ENCODE measurements around the gene AP1G1.

AP1G1 gene

GRCh38 chr16:71746442-71747046 lies 62.1 kb downstream of the AP1G1 start:
- Histone ChIP-seq H3K4me1 (ENCODE audit: control insufficient read depth, insufficient read depth, low read length) (no peaks in the 10 kb centered on the region), H3K9ac (ENCODE audit: low read depth, low read length) (no peak overlapping the region), H3K36me3 (ENCODE audit: insufficient read depth, low read length) (peaks cover 52% of the 10 kb centered on the region), H3K4me2 (ENCODE audit: low read length) (no peak overlapping the region), H3K9me3 (replicated peaks; ENCODE audit: low read length) (no peaks in the 10 kb centered on the region), H3K4me3 (ENCODE audit: low read length) (no peak overlapping the region), H3K27me3 (ENCODE audit: control insufficient read depth, insufficient read depth, low read length) (no peaks in the 10 kb centered on the region)

GRCh38 chr16:71738855-71739254 lies 69.8 kb downstream of the AP1G1 start:
- H3K4me3 ChIP-seq (ENCODE audit: low read length), result no peak overlapping the region
- no peaks in the 10 kb centered on the region for H3K9me3 ChIP-seq (replicated peaks; ENCODE audit: low read length)
- no peak overlapping the region for H3K4me2 ChIP-seq (ENCODE audit: low read length)
- no peak overlapping the region for H3K9ac ChIP-seq (ENCODE audit: low read depth, low read length)
- H3K27me3 ChIP-seq (ENCODE audit: control insufficient read depth, insufficient read depth, low read length), result no peaks in the 10 kb centered on the region
- peaks cover 64% of the 10 kb centered on the region for H3K36me3 ChIP-seq (ENCODE audit: insufficient read depth, low read length)
- H3K4me1 ChIP-seq (ENCODE audit: control insufficient read depth, insufficient read depth, low read length), result no peaks in the 10 kb centered on the region

GRCh38 chr16:71737501-71737900 lies 71.1 kb downstream of the AP1G1 start:
- H3K27me3 ChIP-seq (ENCODE audit: control insufficient read depth, insufficient read depth, low read length), result no peaks in the 10 kb centered on the region
- H3K4me3 ChIP-seq (ENCODE audit: low read length), result no peak overlapping the region
- H3K4me1 ChIP-seq (ENCODE audit: control insufficient read depth, insufficient read depth, low read length), result no peaks in the 10 kb centered on the region
- peaks cover 69% of the 10 kb centered on the region for H3K36me3 ChIP-seq (ENCODE audit: insufficient read depth, low read length)
- H3K4me2 ChIP-seq (ENCODE audit: low read length), result no peak overlapping the region
- no peaks in the 10 kb centered on the region for H3K9me3 ChIP-seq (replicated peaks; ENCODE audit: low read length)
- no peak overlapping the region for H3K9ac ChIP-seq (ENCODE audit: low read depth, low read length)

- no peak overlapping the region for H3K4me2 ChIP-seq (ENCODE audit: low read length)
- peaks cover 78% of the 10 kb centered on the region for H3K36me3 ChIP-seq (ENCODE audit: insufficient read depth, low read length)
- H3K9me3 ChIP-seq (replicated peaks; ENCODE audit: low read length), result no peaks in the 10 kb centered on the region
- no peak overlapping the region for H3K9ac ChIP-seq (ENCODE audit: low read depth, low read length)
- no peaks in the 10 kb centered on the region for H3K27me3 ChIP-seq (ENCODE audit: control insufficient read depth, insufficient read depth, low read length)
- no peaks in the 10 kb centered on the region for H3K4me1 ChIP-seq (ENCODE audit: control insufficient read depth, insufficient read depth, low read length)
- no peak overlapping the region for H3K4me3 ChIP-seq (ENCODE audit: low read length)
These were observed 74.1 kb downstream of the AP1G1 start for GRCh38 chr16:71734511-71734910.

GRCh38 chr16:71732587-71732986 lies 76.0 kb downstream of the AP1G1 start:
- H3K27me3 ChIP-seq (ENCODE audit: control insufficient read depth, insufficient read depth, low read length), result no peaks in the 10 kb centered on the region
- H3K36me3 ChIP-seq (ENCODE audit: insufficient read depth, low read length), result peaks cover 62% of the 10 kb centered on the region
- no peak overlapping the region for H3K4me3 ChIP-seq (ENCODE audit: low read length)
- H3K4me2 ChIP-seq (ENCODE audit: low read length), result no peak overlapping the region
- H3K4me1 ChIP-seq (ENCODE audit: control insufficient read depth, insufficient read depth, low read length), result no peaks in the 10 kb centered on the region
- H3K9me3 ChIP-seq (replicated peaks; ENCODE audit: low read length), result no peaks in the 10 kb centered on the region
- no peak overlapping the region for H3K9ac ChIP-seq (ENCODE audit: low read depth, low read length)

GRCh38 chr16:71727551-71728324 lies 80.9 kb downstream of the AP1G1 start:
- H3K4me3 ChIP-seq (ENCODE audit: low read length), result no peak overlapping the region
- peaks cover 4% of the 10 kb centered on the region for H3K4me1 ChIP-seq (ENCODE audit: control insufficient read depth, insufficient read depth, low read length)
- H3K9ac ChIP-seq (ENCODE audit: low read depth, low read length), result no peak overlapping the region
- no peak overlapping the region for H3K4me2 ChIP-seq (ENCODE audit: low read length)
- H3K9me3 ChIP-seq (replicated peaks; ENCODE audit: low read length), result no peaks in the 10 kb centered on the region
- H3K36me3 ChIP-seq (ENCODE audit: insufficient read depth, low read length), result peaks cover 29% of the 10 kb centered on the region
- H3K27me3 ChIP-seq (ENCODE audit: control insufficient read depth, insufficient read depth, low read length), result no peaks in the 10 kb centered on the region

GRCh38 chr16:71726476-71727315 lies 81.9 kb downstream of the AP1G1 start:
- H3K4me1 ChIP-seq (ENCODE audit: control insufficient read depth, insufficient read depth, low read length), result peaks cover 11% of the 10 kb centered on the region
- H3K9me3 ChIP-seq (replicated peaks; ENCODE audit: low read length), result no peaks in the 10 kb centered on the region
- no peak overlapping the region for H3K9ac ChIP-seq (ENCODE audit: low read depth, low read length)
- H3K4me3 ChIP-seq (ENCODE audit: low read length), result no peak overlapping the region
- H3K27me3 ChIP-seq (ENCODE audit: control insufficient read depth, insufficient read depth, low read length), result no peaks in the 10 kb centered on the region
- H3K36me3 ChIP-seq (ENCODE audit: insufficient read depth, low read length), result peaks cover 18% of the 10 kb centered on the region
- no peak overlapping the region for H3K4me2 ChIP-seq (ENCODE audit: low read length)

GRCh38 chr16:71724320-71724751 lies 84.3 kb downstream of the AP1G1 start, which contains the start of gene PHLPP2:
Gene PHLPP2, minus strand, starts transcription at chr16:71724701. Its CDS starts 9,906 bp downstream, at chr16:71714795.
- Histone ChIP-seq H3K36me3 (ENCODE audit: insufficient read depth, low read length) (no peaks in the 10 kb centered on the region), H3K4me1 (ENCODE audit: control insufficient read depth, insufficient read depth, low read length) (peaks cover 11% of the 10 kb centered on the region), H3K4me3 (ENCODE audit: low read length) (peak within 1 kb of the TSS; percentile 85), H3K4me2 (ENCODE audit: low read length) (peak within 1 kb of the TSS; percentile 84), H3K27me3 (ENCODE audit: control insufficient read depth, insufficient read depth, low read length) (no peaks in the 10 kb centered on the region), H3K9ac (ENCODE audit: low read depth, low read length) (peak within 1 kb of the TSS; percentile 90), H3K9me3 (replicated peaks; ENCODE audit: low read length) (no peaks in the 10 kb centered on the region)

GRCh38 chr16:71723537-71724319 lies 84.9 kb downstream of the AP1G1 start:
- Histone ChIP-seq H3K4me1 (ENCODE audit: control insufficient read depth, insufficient read depth, low read length) (peaks cover 11% of the 10 kb centered on the region), H3K9me3 (replicated peaks; ENCODE audit: low read length) (no peaks in the 10 kb centered on the region), H3K4me3 (ENCODE audit: low read length) (peak overlapping the region; percentile 85), H3K4me2 (ENCODE audit: low read length) (peak overlapping the region; percentile 84), H3K36me3 (ENCODE audit: insufficient read depth, low read length) (peaks cover 2% of the 10 kb centered on the region), H3K27me3 (ENCODE audit: control insufficient read depth, insufficient read depth, low read length) (no peaks in the 10 kb centered on the region), H3K9ac (ENCODE audit: low read depth, low read length) (peak overlapping the region; percentile 90)

GRCh38 chr16:71722801-71723536 lies 85.7 kb downstream of the AP1G1 start:
- Histone ChIP-seq H3K27me3 (ENCODE audit: control insufficient read depth, insufficient read depth, low read length) (no peaks in the 10 kb centered on the region), H3K4me2 (ENCODE audit: low read length) (peak overlapping the region; percentile 84), H3K9me3 (replicated peaks; ENCODE audit: low read length) (no peaks in the 10 kb centered on the region), H3K36me3 (ENCODE audit: insufficient read depth, low read length) (peaks cover 5% of the 10 kb centered on the region), H3K4me3 (ENCODE audit: low read length) (peak overlapping the region; percentile 85), H3K4me1 (ENCODE audit: control insufficient read depth, insufficient read depth, low read length) (peaks cover 11% of the 10 kb centered on the region), H3K9ac (ENCODE audit: low read depth, low read length) (peak overlapping the region; percentile 90)

Measured in skeletal muscle satellite cell (primary cell).